ENCODE data around the gene ROBO1. TPM values are rescaled to one million over a fixed set of nuclear protein-coding genes. Genes with fewer than 3 reads are reported as not detected.
A peak's percentile ranks its signal among the peaks of the same experiment; 100 is the strongest.
"Not testable (repeated sequence)": the region's sequence is repeated elsewhere in the genome, so short reads cannot be mapped to it uniquely, and the experiment has no call there.

Gene ROBO1
- total RNA-seq, 1 donor, result 34.2 TPM

DNA sequence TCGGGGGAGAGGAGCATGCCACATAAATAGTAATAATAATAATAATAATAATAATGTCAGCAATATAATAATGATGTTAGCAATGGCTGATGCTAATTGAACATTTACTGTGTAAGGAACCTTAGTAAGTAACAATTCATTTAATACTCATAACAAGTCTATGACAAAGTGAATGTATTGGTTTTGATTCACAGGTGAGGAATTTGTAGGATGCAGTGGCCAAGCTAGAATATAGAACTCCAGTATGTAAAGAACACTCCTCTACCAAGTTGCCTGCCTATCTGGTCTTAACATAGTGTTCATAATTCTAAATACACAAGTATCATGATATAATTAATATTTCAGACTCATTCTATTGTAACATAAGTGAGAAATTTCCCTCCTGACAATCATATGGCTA, 1016.5 kb downstream of the ROBO1 start:
- DNase-seq (ENCODE audit: low read depth), result no peak
- TF ChIP-seq, protein P1, sequence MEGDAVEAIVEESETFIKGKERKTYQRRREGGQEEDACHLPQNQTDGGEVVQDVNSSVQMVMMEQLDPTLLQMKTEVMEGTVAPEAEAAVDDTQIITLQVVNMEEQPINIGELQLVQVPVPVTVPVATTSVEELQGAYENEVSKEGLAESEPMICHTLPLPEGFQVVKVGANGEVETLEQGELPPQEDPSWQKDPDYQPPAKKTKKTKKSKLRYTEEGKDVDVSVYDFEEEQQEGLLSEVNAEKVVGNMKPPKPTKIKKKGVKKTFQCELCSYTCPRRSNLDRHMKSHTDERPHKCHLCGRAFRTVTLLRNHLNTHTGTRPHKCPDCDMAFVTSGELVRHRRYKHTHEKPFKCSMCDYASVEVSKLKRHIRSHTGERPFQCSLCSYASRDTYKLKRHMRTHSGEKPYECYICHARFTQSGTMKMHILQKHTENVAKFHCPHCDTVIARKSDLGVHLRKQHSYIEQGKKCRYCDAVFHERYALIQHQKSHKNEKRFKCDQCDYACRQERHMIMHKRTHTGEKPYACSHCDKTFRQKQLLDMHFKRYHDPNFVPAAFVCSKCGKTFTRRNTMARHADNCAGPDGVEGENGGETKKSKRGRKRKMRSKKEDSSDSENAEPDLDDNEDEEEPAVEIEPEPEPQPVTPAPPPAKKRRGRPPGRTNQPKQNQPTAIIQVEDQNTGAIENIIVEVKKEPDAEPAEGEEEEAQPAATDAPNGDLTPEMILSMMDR (IDR thresholded peaks at IDR 0.05; ENCODE audit: insufficient read depth, low read length), result no peak
- H3K4me3 ChIP-seq (ENCODE audit: low read depth, low read length), result no peak overlapping the region

DNA sequence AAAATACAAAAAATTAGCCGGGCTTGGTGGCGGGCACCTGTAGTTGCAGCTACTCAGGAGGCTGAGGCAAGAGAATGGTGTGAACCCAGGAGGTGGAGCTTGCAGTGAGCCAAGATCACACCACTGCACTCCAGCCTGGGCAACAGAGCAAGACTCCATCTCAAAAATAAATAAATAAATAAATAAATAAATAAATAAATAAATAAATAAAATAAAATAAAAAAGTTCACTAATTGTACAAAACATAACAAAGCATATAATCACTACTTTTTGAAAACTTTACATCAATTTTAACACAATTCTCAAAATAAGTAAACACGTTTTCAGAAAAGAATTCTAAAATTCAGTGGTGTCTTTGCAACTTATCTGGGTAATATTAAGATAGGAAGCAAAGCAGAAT, 1017.5 kb downstream of the ROBO1 start:
- H3K4me3 ChIP-seq (ENCODE audit: low read depth, low read length); DNase-seq (ENCODE audit: low read depth): not testable (repeated sequence)

DNA sequence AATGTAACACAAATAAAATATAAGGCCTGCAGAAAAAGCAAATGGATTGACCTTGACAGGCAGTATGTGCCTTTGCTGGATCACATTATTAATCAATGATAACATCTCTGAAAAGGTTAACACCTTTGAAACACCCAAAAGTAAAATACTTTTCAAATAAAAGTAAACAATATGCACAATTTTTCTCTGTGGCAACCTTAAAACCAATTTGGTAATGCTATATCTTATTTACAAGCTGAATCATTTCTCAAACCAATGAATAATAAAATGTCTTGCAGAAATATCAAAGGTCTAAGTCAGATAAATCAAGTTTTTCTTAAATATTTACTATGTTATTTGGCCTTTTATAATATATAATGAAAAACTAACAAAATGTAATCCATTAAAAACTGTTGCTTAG, 1018.7 kb downstream of the ROBO1 start:
- DNase-seq (ENCODE audit: low read depth), result no peak
- TF ChIP-seq, protein P1 (IDR thresholded peaks at IDR 0.05; ENCODE audit: insufficient read depth, low read length), result no peak
- no peak overlapping the region for H3K4me3 ChIP-seq (ENCODE audit: low read depth, low read length)

DNA sequence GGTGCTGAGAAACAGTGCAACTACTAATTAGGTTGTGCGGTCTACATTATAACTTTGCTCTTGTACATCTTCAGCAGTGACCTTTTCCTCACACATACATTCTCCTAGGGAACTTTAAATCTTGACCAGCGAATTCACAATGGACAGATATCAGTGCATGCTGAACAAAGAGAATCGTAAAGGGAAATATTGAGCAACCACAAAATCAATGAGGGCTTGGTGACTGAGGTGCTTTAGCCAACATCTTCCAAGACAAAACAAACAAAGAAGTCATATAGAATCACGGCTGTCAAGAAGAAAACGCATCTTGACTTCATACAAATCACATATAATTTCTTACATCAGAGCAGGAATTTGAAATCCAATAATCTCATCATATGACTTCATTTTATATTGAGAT, 1022.0 kb downstream of the ROBO1 start:
- TF ChIP-seq, protein P1 (IDR thresholded peaks at IDR 0.05; ENCODE audit: insufficient read depth, low read length), result no peak
- no peak overlapping the region for H3K4me3 ChIP-seq (ENCODE audit: low read depth, low read length)
- no peak for DNase-seq (ENCODE audit: low read depth)

DNA sequence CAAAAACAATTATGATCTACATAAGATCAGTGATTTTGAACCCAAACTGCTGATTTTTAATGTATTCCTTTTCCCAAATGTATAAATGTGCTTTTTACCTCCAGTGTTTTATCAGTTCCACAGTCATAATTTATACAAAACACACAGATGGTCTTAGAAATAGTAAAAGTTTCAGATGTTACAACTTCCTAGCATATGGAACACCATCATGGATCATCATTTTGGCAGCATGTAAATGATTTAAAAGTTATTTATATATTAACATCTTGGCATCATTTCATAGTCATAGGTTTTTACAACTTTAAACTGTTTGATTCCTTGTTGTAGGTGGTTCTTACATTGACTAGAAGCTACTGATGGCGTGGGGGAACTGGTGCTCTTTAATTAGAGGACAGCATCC, 1025.3 kb downstream of the ROBO1 start:
- no peak overlapping the region for H3K4me3 ChIP-seq (ENCODE audit: low read depth, low read length)
- TF ChIP-seq, protein P1 (IDR thresholded peaks at IDR 0.05; ENCODE audit: insufficient read depth, low read length), result no peak
- no peak for DNase-seq (ENCODE audit: low read depth)

DNA sequence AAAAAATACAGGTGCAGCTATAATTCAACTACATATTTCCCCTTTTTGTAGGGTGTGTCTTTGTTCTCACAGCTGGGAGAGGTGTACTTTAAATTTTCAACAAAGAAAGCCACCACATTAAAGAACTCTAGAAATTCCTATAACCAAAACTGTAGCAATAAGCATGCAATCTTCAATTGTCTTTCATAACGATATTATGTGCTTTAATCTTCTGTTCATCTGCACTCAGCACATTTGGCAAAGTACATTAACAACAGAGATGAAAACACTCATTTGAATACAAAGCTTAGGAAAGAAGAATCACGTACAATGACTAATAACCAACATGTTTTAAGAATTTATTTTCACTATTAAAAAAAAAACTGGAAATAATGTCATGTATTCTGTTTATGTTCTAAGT, 1025.8 kb downstream of the ROBO1 start:
- DNase-seq (ENCODE audit: low read depth), result no peak
- TF ChIP-seq, protein P1 (IDR thresholded peaks at IDR 0.05; ENCODE audit: insufficient read depth, low read length), result no peak
- no peak overlapping the region for H3K4me3 ChIP-seq (ENCODE audit: low read depth, low read length)

DNA sequence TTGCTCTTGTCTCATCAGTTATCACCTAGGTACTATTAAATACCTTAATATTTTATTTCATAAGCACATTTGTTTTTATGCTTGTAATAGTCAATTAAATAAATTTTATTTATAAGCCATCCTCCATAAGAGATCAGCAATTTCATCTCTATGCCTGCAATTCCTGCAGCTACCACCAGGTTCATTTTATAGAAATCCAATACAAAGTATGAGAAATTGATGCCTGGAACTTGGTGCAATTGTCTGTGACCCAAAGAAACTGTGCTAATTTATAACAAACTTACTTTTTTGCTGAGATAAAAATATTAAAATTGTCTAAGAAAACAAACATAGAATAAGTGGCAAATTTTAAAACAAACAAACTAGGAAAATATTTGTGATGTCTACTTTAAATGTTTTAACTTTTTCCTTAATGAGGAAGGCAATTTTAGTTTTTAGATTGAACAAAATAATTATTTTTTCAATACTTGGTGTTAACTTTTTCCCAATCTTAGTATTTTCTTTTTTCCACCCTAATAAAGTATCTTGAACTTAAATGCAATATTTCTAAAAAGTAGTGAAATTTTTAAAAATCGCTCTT, 1026.6 kb downstream of the ROBO1 start:
- H3K4me3 ChIP-seq (ENCODE audit: low read depth, low read length), result no peak overlapping the region
- TF ChIP-seq, protein P1 (IDR thresholded peaks at IDR 0.05; ENCODE audit: insufficient read depth, low read length), result peak; percentile 57
- DNase-seq (ENCODE audit: low read depth), result no peak
